ENCODE data around the gene USP20.

The USP20 gene

GRCh38 chr9:129919277-129919676 is 84.0 kb downstream of the USP20 start:
- Histone ChIP-seq H3F3A (ENCODE audit: insufficient read depth, low read length) (no peaks in the 10 kb centered on the region), H3K36me3 (ENCODE audit: insufficient read depth, low read length) (no peaks in the 10 kb centered on the region)

GRCh38 chr9:129919841-129920240 is 84.6 kb downstream of the USP20 start:
- no peak overlapping the region for H3K4me2 ChIP-seq (ENCODE audit: low read length)
- no peaks in the 10 kb centered on the region for H3K4me1 ChIP-seq (ENCODE audit: insufficient read depth, low read length, severe bottlenecking)
- no peaks in the 10 kb centered on the region for H3K36me3 ChIP-seq (ENCODE audit: insufficient read depth, low read length)
- no peaks in the 10 kb centered on the region for H3K9me2 ChIP-seq (ENCODE audit: low read depth, low read length)
- H3K9ac ChIP-seq (ENCODE audit: low read length): no peak overlapping the region
- no peak overlapping the region for H3K4me3 ChIP-seq (ENCODE audit: low read depth, low read length, poor library complexity, severe bottlenecking)
- no peak for TF ChIP-seq EZH2 (IDR thresholded peaks at IDR 0.05; ENCODE audit: borderline replicate concordance, low read length)
- no peak for TF ChIP-seq CTCF (IDR thresholded peaks at IDR 0.05; ENCODE audit: low read length)
- no peaks in the 10 kb centered on the region for H3K9me3 ChIP-seq (ENCODE audit: low read length)
- no peak overlapping the region for H3K27ac ChIP-seq (ENCODE audit: low read depth, low read length, poor library complexity, severe bottlenecking)
- H3K79me2 ChIP-seq (ENCODE audit: insufficient read depth, low read length): no peaks in the 10 kb centered on the region
- H3K27me3 ChIP-seq (ENCODE audit: insufficient read depth, low read length): no peaks in the 10 kb centered on the region
- H4K20me1 ChIP-seq (ENCODE audit: insufficient read depth, low read length): no peaks in the 10 kb centered on the region
- H3F3A ChIP-seq (ENCODE audit: insufficient read depth, low read length): no peaks in the 10 kb centered on the region
- H2AFZ ChIP-seq (ENCODE audit: low read length): no peak overlapping the region

More at GRCh38 chr9:129919277-129919676, 84.0 kb downstream of the USP20 start:
- Histone ChIP-seq H3K79me2 (ENCODE audit: insufficient read depth, low read length) (no peaks in the 10 kb centered on the region), H3K4me2 (ENCODE audit: low read length) (no peak overlapping the region), H3K9me2 (ENCODE audit: low read depth, low read length) (no peaks in the 10 kb centered on the region), H3K4me1 (ENCODE audit: insufficient read depth, low read length, severe bottlenecking) (no peaks in the 10 kb centered on the region), H2AFZ (ENCODE audit: low read length) (no peak overlapping the region), H3K4me3 (ENCODE audit: low read depth, low read length, poor library complexity, severe bottlenecking) (no peak overlapping the region), H4K20me1 (ENCODE audit: insufficient read depth, low read length) (no peaks in the 10 kb centered on the region), H3K9ac (ENCODE audit: low read length) (no peak overlapping the region), H3K9me3 (ENCODE audit: low read length) (no peaks in the 10 kb centered on the region), H3K27ac (ENCODE audit: low read depth, low read length, poor library complexity, severe bottlenecking) (no peak overlapping the region), H3K27me3 (ENCODE audit: insufficient read depth, low read length) (no peaks in the 10 kb centered on the region)
- TF ChIP-seq CTCF (IDR thresholded peaks at IDR 0.05; ENCODE audit: low read length) (no peak), EZH2 (IDR thresholded peaks at IDR 0.05; ENCODE audit: borderline replicate concordance, low read length) (no peak)

DNA sequence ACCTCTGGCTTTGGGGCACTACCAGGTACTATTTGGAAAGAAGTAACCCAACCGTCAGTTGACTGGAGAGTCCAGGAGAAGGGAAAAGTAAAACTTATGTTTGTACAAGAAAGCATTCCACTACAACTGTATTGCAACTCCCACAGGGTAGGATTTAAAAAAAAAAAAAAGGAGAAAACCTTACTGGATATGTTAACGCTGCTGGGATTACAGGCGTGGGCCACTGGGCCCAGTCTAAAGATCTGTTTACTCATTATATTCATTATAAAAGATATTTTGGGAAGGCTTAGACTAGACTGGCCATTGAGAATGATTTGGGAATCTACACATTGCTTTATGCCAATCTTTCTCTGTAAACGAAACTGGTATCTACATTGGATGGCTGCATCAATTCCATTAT is 86.6 kb downstream of the USP20 start:
- Histone ChIP-seq H3K27ac (ENCODE audit: low read depth, low read length, poor library complexity, severe bottlenecking) (no peak overlapping the region), H3K9ac (ENCODE audit: low read length) (no peak overlapping the region), H4K20me1 (ENCODE audit: insufficient read depth, low read length) (no peaks in the 10 kb centered on the region), H3K4me1 (ENCODE audit: insufficient read depth, low read length, severe bottlenecking) (no peaks in the 10 kb centered on the region), H3F3A (ENCODE audit: insufficient read depth, low read length) (no peaks in the 10 kb centered on the region), H3K27me3 (ENCODE audit: insufficient read depth, low read length) (no peaks in the 10 kb centered on the region), H3K79me2 (ENCODE audit: insufficient read depth, low read length) (no peaks in the 10 kb centered on the region), H3K4me3 (ENCODE audit: low read depth, low read length, poor library complexity, severe bottlenecking) (no peak overlapping the region), H3K9me2 (ENCODE audit: low read depth, low read length) (no peaks in the 10 kb centered on the region), H3K4me2 (ENCODE audit: low read length) (no peak overlapping the region), H3K9me3 (ENCODE audit: low read length) (no peaks in the 10 kb centered on the region), H2AFZ (ENCODE audit: low read length) (no peak overlapping the region), H3K36me3 (ENCODE audit: insufficient read depth, low read length) (no peaks in the 10 kb centered on the region)
- TF ChIP-seq EZH2 (IDR thresholded peaks at IDR 0.05; ENCODE audit: borderline replicate concordance, low read length) (no peak), CTCF (IDR thresholded peaks at IDR 0.05; ENCODE audit: low read length) (no peak)

Data from OCI-LY1 (cell line).